Activated naive CD4-positive, alpha-beta T cell treated with anti-CD3 and anti-CD28 coated beads, Interleukin-2, amount 50 U/mL, for 72 hours (primary cell): ENCODE results near the gene PPP2R2C. TPM values are rescaled to one million over a fixed set of nuclear protein-coding genes. Genes with fewer than 3 reads are reported as not detected.

Experiments
- ATAC-seq, 2 donors: fragments of 150-1000 bp; cut with Tn5 transposase; 2 replicates each; pipeline ENCODE4 v1.10.0; 2021; ENCODE audit warnings: mild to moderate bottlenecking in 2 of 2, moderate library complexity in 2 of 2
- DNase-seq, 2 donors: peaks; one replicate each; pipeline ENCODE4 v3.0.0; 2021 to 2022; ENCODE audit warnings: low spot score in 2 of 2
- H3K27ac Mint-ChIP-seq, 2 donors: one replicate each; pipeline ENCODE4 v1.8.0; 2022; ENCODE audit warnings: mild to moderate bottlenecking in 2 of 2, mixed read lengths in 2 of 2
- H3K36me3 Mint-ChIP-seq, 2 donors: one replicate each; pipeline ENCODE4 v1.8.0; 2022; ENCODE audit warnings: mixed read lengths in 2 of 2
- H3K9me3 Mint-ChIP-seq, 2 donors: one replicate each; pipeline ENCODE4 v1.8.0; 2022; ENCODE audit warnings: mixed read lengths in 2 of 2
- total RNA-seq, 2 donors: library from RNA; stranded (reverse); gene quantifications; one replicate each; pipeline ENCODE4 v1.2.3, GENCODE V29; 2022

The PPP2R2C gene
- total RNA-seq, 2 donors from 2014 or later, result not detected

DNA sequence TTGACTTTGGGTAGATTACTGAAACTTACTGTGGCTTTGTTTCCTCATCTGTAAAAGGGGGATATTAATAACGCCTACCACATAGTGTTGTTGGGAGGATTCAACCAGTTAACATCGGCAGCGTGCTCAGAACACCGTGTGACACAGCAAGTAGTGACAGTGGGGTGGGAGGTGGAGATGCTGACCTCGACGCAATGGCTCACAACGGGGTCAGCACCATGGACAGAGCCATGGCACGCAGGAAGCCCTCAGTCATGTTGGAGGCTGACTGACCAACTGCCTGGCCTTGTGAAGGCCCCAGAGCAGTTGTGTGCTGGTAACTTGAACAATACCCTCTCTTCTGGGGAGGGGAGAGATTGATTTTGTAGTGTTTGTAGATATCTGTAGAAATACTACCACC lies 109.5 kb downstream of the PPP2R2C start:
- Mint-ChIP-seq H3K27ac (no peak overlapping the region), H3K36me3 (no peaks in the 10 kb centered on the region), H3K9me3 (no peaks in the 10 kb centered on the region)
- ATAC-seq (no peak), DNase-seq (peak in 1 of 2 donors; percentile 24)

DNA sequence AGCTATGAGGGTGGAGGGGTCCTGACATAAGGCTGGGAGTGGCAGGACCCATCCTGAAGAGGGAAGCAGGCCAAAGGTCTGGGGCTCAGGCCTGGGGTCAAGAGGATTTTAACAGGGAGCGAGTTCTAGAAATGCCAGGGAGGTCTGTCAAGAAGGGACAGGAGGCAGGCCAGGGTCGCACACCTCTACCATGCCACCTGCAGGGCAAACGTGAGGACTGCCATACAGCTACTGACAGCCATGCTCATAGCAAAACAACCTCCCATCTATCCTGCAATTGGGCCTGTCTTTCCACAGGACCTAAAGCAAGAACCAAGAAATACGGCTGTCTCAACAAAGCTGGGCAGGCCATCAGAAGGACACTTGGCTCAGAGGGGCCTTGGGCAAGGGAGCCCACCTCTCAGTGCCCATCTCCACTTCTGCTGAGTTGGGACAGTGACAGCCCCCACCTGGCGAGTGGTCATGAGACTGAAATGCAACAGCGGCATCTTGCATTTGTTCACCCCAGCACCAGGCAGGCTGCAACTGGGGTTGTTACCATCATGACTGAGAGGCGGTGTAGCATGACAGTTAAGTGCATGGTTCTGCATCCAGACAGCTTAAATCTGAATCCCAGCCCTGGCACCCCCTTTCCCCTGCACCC lies 110.0 kb downstream of the PPP2R2C start:
- Mint-ChIP-seq H3K27ac (peak overlapping the region in 1 of 2 donors; percentile 50), H3K36me3 (no peaks in the 10 kb centered on the region), H3K9me3 (no peaks in the 10 kb centered on the region)
- no peak for ATAC-seq
- DNase-seq, result no peak

DNA sequence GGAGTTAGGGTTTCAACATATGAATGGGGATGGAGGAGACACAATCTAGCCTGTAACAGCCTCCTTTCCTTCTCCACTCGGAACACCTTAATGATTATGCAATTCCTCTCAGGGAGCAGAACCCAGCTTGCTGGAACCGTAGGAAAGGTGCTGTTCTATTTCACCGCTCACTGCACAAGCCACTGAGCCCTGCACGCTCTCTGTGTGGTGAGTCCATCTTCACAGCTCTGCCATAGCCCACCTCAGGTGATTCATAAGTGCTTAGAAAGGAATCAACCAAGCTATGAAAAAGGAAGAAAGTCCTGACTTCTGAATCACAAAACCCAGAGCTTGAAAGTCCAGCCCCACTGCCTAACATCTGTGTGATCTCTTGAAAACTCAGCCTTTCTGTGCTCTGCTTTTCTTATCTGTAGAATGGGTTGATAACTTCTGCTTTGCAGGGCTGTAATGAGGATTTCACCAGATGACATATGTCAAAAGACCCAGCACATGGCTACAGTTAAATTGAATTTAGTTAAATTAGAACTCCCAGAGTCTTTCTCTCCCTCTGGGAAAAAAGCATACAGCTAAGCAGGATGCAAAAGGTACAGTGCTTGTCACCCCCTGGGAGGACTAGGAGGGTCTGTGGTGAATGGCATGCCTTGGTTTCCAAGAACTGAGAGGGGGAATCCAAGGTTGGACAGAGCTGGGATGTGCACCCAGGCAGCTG lies 111.2 kb downstream of the PPP2R2C start:
- ATAC-seq, result no peak
- DNase-seq, result no peak
- Mint-ChIP-seq H3K36me3 (no peaks in the 10 kb centered on the region), H3K9me3 (no peaks in the 10 kb centered on the region), H3K27ac (no peak overlapping the region)

DNA sequence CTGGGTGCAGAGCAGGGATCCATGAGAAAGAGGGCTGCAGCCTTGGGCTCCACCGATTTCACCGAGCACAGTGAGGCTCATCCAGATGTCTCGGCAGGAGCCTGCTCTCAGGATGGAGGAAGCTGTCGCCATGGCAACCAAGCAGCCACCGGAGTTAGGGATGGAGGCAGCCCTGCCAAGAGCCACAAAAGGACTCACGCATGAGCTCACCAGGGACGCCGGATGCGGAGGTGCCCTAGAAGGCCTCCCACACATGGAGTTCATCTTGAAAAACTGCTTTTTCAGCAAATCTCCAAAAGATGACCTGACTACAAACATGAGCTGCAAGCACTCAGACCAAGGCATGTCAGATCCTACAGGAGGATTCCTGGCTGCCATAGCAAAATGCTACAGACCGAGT lies 112.0 kb downstream of the PPP2R2C start:
- ATAC-seq (no peak), DNase-seq (no peak)
- Mint-ChIP-seq H3K36me3 (no peaks in the 10 kb centered on the region), H3K27ac (no peak overlapping the region), H3K9me3 (no peaks in the 10 kb centered on the region)

DNA sequence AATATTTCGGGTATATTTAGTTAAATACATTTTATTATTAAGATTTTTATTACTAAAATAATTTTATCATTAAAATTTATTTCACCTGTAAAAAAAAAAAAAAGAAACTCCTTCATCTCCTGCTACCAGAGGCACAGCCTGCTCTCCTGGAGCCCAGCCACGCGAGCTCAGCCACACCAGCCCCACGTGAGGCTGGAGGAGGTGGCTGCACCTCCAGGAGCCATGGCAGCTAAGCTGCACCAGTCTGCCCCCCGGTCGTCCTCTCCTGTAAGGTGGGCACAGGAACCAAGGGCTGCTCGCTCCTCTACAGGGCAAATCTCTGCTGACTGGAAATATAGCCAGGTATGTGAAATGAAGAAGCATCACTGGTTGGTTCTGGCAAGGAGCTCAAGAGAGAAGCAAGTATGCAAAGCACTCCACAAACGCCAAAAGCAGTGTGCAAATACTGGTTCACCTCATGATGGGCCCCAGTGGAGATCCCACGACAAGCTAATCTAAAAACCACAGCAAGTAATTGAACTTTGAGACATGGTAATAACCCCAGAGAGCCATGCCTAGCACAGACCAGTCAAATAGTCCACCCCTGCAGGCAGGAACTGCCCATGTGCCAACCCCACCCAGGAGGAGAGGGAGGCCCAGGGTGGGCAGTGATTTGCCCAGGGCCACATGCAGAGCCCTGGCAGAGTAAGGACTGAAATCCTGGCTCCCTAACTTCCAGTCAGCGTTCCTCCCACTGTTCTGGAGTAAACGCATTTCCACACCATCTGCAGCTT lies 112.7 kb downstream of the PPP2R2C start:
- DNase-seq (no peak), ATAC-seq (no peak)
- H3K9me3 Mint-ChIP-seq, result no peaks in the 10 kb centered on the region
- no peak overlapping the region for H3K27ac Mint-ChIP-seq
- no peaks in the 10 kb centered on the region for H3K36me3 Mint-ChIP-seq

DNA sequence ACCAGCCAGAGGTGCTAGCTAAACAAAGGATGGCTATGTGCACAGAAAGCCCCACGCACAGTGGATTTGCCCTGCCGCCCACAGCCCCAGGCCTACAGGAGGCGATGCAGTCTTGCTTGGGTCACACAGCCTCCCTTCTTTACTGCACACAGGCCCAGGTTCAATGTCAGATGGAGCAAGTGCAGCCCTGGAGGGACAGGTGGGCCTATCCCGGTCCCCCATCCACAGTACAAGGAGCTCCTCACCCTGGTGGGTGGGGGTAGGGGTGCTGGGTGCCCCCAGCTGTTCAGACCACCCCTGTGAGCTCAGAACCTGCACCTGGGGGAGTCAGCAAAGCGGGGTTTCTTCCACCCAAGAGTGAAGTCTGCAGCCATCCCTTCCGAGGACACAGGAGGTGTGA lies 114.9 kb downstream of the PPP2R2C start:
- ATAC-seq, result no peak

DNA sequence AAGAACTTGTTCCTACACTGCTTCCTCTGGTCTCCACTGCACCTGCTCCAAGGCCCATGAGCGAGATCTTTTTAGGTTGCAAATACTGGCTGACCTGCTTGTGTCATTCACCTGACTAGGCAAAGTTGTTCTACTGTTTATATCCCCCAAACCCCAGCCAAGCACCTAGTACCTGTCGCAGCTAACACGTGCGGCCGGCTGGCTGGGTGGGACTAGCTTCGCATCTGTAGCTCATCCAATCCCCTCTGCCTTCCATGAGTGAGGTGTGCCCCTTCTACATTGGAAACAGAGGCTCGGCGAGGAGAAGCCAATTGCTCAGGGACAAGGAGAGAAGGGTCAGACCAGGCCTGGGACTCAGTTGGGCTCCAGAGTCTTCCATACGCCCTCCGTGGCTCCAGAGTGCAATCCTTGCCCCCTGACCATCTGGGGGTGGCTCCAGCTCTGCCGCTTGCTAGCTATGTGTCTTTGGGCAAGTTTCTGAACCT lies 116.3 kb downstream of the PPP2R2C start:
- H3K36me3 Mint-ChIP-seq, result no peaks in the 10 kb centered on the region

More for the DNA sequence above, 114.9 kb downstream of the PPP2R2C start:
- H3K27ac Mint-ChIP-seq, result no peak overlapping the region
- no peak for DNase-seq
- no peaks in the 10 kb centered on the region for H3K9me3 Mint-ChIP-seq
- no peaks in the 10 kb centered on the region for H3K36me3 Mint-ChIP-seq

DNA sequence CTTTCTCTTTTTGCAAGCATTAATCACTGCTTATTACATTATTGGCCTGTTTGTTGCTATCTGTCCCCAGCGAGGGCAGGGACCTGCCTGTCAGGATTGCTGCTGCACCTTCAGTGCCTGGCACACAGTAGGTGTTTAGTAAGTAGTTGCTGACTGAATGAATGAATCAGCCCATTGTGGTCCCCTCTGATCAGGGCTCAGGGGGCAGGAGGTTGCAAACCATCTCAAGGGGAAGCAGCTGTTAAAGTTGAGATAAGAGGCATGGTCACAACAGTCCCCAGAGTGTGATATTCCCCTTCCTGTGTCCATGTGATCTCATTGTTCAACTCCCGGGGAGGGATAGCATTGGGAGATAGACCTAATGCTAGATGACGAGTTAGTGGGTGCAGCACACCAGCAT lies 117.4 kb downstream of the PPP2R2C start:
- no peak overlapping the region for H3K27ac Mint-ChIP-seq
- ATAC-seq (no peak), DNase-seq (no peak)
- no peaks in the 10 kb centered on the region for H3K36me3 Mint-ChIP-seq
- no peaks in the 10 kb centered on the region for H3K9me3 Mint-ChIP-seq

More for the DNA sequence above, 116.3 kb downstream of the PPP2R2C start:
- Mint-ChIP-seq H3K27ac (no peak overlapping the region), H3K9me3 (no peaks in the 10 kb centered on the region)
- no peak for ATAC-seq
- DNase-seq, result no peak

DNA sequence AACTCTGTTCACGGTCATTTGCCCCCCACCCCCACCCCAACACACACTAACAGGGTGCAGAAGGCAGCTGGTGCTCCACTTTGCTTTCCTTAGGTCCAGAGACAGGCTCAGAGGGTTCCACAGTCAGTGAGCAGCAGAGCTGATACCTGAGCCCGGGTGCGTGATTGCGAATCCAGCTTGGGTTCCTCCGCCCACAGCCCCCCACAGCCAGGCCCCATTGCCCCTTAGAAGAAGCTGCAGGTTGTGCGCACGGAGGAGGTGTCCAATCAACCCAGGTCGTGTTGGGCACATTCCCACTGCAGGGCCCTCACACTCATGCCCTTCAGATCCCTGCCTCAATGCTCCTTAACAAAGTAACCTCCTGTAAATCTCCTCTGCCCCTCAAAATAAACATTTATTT lies 117.8 kb downstream of the PPP2R2C start:
- Mint-ChIP-seq H3K36me3 (no peaks in the 10 kb centered on the region), H3K27ac (no peak overlapping the region), H3K9me3 (no peaks in the 10 kb centered on the region)
- DNase-seq (no peak), ATAC-seq (no peak)

DNA sequence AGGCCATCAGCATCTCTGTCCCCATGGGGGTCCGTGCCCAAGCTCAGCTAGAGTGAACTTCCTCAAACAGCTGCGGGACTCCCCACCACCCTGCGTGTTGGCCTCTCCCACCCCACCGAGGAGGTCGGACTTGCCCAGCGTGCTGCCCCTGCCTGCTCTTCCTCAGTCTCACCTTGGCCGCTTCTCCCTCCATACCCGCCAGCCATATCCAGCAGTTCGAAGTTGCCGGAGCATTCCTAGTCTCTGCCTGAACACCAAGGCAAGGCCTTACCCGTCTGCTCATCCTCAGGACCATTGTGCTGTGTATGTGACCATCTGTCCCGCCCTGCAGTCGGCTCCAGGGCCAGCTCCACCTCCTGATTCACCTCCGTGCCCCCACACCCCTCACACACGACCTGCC lies 118.3 kb downstream of the PPP2R2C start:
- no peak for DNase-seq
- no peaks in the 10 kb centered on the region for H3K36me3 Mint-ChIP-seq
- H3K9me3 Mint-ChIP-seq, result no peaks in the 10 kb centered on the region
- H3K27ac Mint-ChIP-seq, result no peak overlapping the region
- no peak for ATAC-seq

DNA sequence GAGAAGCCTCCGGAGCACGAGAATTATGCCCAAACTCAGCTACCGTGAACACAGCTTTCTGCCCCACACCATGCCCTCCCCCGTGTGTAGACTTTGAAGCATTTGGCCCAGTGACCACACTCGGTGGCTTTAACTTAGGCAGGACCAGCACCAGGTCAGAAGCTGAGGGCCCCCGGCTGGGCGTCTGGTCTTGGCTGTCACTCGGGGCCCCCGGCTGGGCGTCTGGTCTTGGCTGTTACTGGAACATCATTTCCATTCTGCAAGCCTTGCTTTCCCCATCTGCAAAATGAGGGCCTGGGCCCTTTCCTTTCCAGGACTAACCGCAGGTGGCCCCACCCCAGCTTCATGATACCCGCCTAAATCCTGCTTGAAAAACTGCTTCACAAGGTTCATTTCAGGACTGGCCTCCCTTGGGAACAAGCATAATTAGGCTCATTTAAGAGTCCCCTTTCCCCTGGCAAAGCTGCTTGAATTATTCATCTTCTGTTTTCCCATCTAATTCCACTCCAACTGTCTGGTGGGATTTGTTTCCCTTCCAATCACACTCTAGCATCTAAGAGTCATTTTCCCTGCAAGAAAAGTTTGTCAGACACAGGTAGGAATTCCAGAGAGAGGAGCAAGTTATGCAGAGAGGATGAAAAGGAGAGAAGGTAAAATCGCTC lies 120.3 kb downstream of the PPP2R2C start:
- Mint-ChIP-seq H3K27ac (no peak overlapping the region), H3K36me3 (no peaks in the 10 kb centered on the region), H3K9me3 (no peaks in the 10 kb centered on the region)
- DNase-seq (no peak), ATAC-seq (no peak)

DNA sequence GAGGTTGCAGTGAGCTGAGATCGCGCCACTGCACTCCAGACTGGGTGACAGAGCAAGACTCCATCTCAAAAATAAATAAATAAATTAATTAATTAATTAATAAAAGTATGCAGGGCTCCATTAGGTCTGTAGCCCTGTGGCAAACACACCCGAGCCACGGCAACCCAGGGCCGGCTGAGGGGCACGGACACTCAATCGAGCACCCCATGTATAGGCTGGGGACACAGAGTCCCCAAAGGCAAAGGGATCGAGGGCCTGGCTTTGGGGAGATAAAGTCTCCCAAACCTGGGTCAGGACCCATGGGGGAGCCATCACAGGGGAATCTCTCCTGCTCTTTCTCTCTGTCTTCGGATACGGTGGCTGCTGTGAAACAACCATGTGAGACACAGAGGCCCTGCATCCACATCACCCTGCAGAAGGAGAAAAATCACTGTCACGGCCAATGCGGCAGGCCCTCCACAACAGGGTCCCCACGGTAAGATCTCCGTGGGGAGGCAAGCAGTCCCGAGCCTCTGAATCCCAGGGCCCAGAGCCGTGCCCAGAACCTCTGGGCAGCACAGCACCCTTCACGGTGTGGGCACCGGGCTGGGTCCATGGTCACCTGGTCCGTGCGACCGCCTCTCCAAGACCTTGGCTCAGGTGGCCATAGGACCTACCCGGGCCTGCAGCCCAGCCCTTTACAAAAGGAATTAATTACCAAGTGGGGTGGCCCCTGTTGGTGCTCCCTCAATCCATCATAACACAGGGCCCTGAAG lies 121.0 kb downstream of the PPP2R2C start:
- Mint-ChIP-seq H3K27ac (no peak overlapping the region), H3K36me3 (no peaks in the 10 kb centered on the region), H3K9me3 (no peaks in the 10 kb centered on the region)
- no peak for DNase-seq
- ATAC-seq, result no peak

DNA sequence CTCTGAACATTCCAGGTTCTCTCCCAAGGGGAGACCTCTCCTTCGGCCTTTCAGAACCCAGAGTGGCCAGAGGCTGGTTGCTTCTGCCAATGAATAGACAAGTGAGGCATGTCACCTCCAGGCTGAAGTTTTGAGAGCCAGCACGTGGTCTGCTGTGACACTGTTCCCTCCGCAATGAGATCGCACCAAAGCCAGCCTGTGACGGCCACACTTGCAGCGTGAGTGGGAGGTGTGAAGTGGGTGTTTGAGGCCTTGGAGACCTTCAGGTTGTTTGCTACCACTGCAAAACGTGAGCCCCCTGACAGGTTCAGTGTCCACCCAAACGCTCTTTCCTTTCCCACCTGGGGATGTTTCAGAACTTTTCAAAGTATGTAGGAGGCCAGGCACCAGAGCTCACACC lies 121.8 kb downstream of the PPP2R2C start:
- H3K27ac Mint-ChIP-seq, result no peak overlapping the region
- ATAC-seq (no peak), DNase-seq (no peak)
- H3K9me3 Mint-ChIP-seq, result no peaks in the 10 kb centered on the region
- no peaks in the 10 kb centered on the region for H3K36me3 Mint-ChIP-seq

DNA sequence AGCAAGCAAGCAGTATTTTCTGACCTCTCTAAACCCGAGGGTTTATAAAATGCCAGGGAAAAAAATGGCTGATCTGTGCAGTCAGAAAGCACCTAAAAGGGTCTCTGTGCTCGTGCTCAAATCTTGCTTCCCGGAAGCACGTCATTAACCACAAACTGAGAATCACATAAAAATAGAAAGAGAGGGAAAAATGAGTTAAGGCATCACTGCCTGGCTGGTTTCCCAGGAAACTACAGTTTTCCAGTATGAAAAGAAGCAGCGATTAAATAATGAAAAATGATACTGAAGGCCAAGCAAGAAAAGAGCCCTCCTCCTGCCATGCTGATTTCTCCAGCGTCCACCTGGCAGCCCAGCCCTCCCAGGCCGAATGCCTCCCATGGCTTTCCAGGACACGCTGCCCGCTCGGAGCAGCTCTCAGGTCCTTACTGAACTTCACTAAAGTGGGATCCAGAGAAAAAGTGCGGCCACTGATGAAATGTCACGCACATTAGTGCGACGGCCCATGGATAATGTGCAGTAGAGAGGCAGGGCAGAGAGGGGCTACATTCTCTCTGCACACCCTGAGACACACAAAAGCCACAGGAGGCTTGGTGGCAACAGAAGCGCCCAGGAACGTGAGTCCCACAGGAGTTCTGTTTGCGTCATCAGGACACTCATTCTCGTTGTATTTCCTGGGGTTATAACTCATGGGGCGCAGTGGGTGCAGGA lies 122.4 kb downstream of the PPP2R2C start:
- Mint-ChIP-seq H3K9me3 (no peaks in the 10 kb centered on the region), H3K27ac (no peak overlapping the region), H3K36me3 (no peaks in the 10 kb centered on the region)
- DNase-seq, result no peak
- ATAC-seq, result no peak

DNA sequence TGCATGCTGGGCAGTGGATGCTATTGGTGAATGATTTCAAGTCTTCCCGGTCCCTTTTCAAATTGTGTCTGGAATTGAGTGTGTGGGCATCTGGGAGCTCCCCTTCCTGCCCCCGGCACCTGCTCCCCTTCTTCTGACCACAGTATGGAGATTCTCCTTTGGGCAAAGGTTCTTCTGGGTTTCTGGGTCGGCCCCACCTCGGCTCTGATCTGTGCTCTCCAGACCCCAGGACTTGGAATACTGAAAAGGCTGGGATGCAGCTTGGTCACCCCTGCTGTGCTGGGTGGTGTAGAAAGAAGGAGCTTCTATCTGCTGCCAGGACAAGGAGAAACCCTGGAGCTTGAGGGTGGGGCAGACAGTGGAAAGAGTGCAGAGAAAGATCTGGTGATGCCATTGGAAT lies 124.0 kb downstream of the PPP2R2C start:
- DNase-seq (no peak), ATAC-seq (no peak)
- peak overlapping the region in 1 of 2 donors; percentile 87 for H3K27ac Mint-ChIP-seq
- no peaks in the 10 kb centered on the region for H3K36me3 Mint-ChIP-seq
- no peaks in the 10 kb centered on the region for H3K9me3 Mint-ChIP-seq

DNA sequence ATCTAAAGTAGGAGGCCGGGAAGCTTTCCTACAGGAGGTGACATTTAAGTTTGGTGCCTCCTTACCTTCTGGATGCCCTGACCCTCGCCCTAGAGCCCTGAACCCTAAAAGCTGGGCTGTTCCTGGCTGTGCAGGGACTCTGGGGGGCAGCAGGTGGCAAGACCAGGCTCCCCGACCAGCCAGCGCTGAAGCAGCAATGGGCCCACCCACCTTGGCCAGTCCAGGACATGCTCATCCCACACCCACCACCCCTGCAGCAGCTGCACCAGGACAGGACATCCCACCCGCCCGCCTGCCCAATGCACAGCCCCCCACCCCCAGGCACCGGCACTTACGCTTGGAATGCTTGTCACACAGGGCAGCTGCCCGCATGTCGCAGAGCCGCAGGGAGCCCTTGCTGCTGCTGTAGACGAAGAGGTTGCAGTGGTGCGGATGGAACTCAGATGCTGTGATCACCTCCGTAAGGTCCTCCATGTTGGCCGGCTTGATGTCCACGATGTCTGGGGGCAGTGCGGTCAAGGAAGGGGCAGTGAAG lies 124.8 kb downstream of the PPP2R2C start:
- H3K27ac Mint-ChIP-seq, result no peak overlapping the region
- DNase-seq, result no peak
- H3K9me3 Mint-ChIP-seq, result no peaks in the 10 kb centered on the region
- ATAC-seq, result no peak
- H3K36me3 Mint-ChIP-seq, result no peaks in the 10 kb centered on the region
